Peyer's patch (tissue), 4 donors: ENCODE results near the gene CHST11. TPM values are rescaled to one million over a fixed set of nuclear protein-coding genes. Genes with fewer than 3 reads are reported as not detected.

Experiments
- DNase-seq, 3 donors: peaks; one replicate each; pipeline ENCODE4 v3.0.0-alpha.2; 2017 to 2019
- H3K27ac ChIP-seq, 4 donors: fragments of 200-600 bp; sonication (generic); one replicate each; pipeline ENCODE4 v1.5.1; 2016 to 2019
- H3K27me3 ChIP-seq, 2 donors: fragments of 200-600 bp; sonication (generic); one replicate each; pipeline ENCODE4 v1.5.1; 2019
- H3K36me3 ChIP-seq, 3 donors: fragments of 200-600 bp; sonication (generic); one replicate each; pipeline ENCODE4 v1.5.1; 2016 to 2019
- H3K4me1 ChIP-seq, 4 donors: fragments of 200-600 bp; sonication (generic); one replicate each; pipeline ENCODE4 v1.5.1; 2016 to 2019
- H3K4me3 ChIP-seq, 4 donors: fragments of 200-600 bp; sonication (generic); 1 replicate in 3 of 4; 2 replicates in 1 of 4; pipeline ENCODE4 v1.5.1; 2016 to 2019; ENCODE audit warnings: mild to moderate bottlenecking in 1 of 4
- H3K9me3 ChIP-seq, 4 donors: fragments of 200-600 bp; sonication (generic); one replicate each; pipeline ENCODE4 v1.5.1; 2016 to 2019; ENCODE audit warnings: mild to moderate bottlenecking in 1 of 4
- CTCF ChIP-seq, 6 experiments: fragments of 450-650 bp in 4 of 6; fragments of 200-600 bp in 2 of 6; sonication (generic) in 1 of 6; IDR thresholded peaks; one replicate each; pipeline ENCODE4 v1.5.1; 2017 to 2019; ENCODE audit warnings: antibody characterized with exemption in 6 of 6, mild to moderate bottlenecking in 3 of 6, moderate library complexity in 1 of 6
- POLR2A ChIP-seq, 2 donors: fragments of 450-650 bp; IDR thresholded peaks; one replicate each; pipeline ENCODE4 v1.5.1; 2017; ENCODE audit warnings: antibody characterized with exemption in 2 of 2, mild to moderate bottlenecking in 2 of 2, moderate library complexity in 2 of 2
- total RNA-seq, 4 donors: library from RNA; depleted of rRNA; stranded (reverse); fragments of >200 nt; gene quantifications; one replicate each; pipeline ENCODE4 v1.1.0, GENCODE V29; 2016

Gene CHST11
- total RNA-seq, 4 donors from 2014 or later: 9.9 to 119 (median 15.6) TPM

DNA sequence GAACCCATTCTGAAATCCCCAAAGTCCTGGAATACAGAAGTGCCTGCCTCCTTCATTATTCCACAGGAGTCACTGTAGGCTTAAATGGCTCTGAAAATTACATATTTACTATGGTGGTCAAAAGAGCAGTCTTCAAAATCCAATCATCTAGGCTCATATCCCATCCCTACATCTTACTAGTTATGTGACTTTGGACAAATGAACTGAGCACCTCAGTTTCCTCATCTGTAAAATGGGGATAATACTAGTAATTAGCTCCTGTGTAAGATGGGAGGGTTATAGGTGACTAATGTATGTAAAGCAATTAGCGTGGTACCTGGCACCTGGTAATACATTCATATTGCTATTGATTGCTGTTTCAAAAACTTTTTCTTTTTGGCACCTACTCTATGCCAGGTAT lies 243.6 kb downstream of the CHST11 start:
- no peak overlapping the region for H3K27ac ChIP-seq
- no peaks in the 10 kb centered on the region for H3K27me3 ChIP-seq
- TF ChIP-seq POLR2A (IDR thresholded peaks at IDR 0.05): no peak
- TF ChIP-seq CTCF (IDR thresholded peaks at IDR 0.05): no peak
- DNase-seq: no peak
- H3K4me1 ChIP-seq: peaks cover 0 to 6% (median 1%) of the 10 kb centered on the region in 4 donors
- no peaks in the 10 kb centered on the region for H3K9me3 ChIP-seq
- no peak overlapping the region for H3K4me3 ChIP-seq
- no peaks in the 10 kb centered on the region for H3K36me3 ChIP-seq

GRCh38 chr12:104701301-104701700 lies 244.6 kb downstream of the CHST11 start:
- Histone ChIP-seq H3K27me3 (no peaks in the 10 kb centered on the region), H3K27ac (no peak overlapping the region), H3K9me3 (no peaks in the 10 kb centered on the region), H3K4me3 (no peak overlapping the region), H3K4me1 (peaks cover 0 to 6% (median 0%) of the 10 kb centered on the region in 4 donors), H3K36me3 (no peaks in the 10 kb centered on the region)
- TF ChIP-seq CTCF (IDR thresholded peaks at IDR 0.05) (no peak), POLR2A (IDR thresholded peaks at IDR 0.05) (no peak)
- no peak for DNase-seq

DNA sequence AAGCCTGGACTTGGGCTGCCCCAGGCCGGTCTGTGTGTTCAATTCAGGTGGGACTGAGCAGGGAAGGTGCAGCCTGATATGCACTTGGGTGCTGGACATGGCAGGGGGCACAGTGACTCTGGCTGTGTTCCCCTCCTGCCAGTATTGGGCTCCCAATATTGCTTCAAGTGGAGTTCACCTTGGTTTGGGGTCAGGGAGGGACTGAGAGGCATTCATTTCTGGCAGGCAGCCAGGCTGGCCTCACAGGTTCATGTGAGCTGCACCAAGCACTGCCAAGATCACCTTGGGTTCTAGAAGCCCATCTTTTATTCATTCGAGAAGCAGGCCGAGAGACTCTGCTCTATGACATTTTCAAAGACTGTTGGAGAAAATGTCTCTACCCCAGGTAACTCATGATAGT lies 245.0 kb downstream of the CHST11 start:
- TF ChIP-seq POLR2A (IDR thresholded peaks at IDR 0.05): no peak
- TF ChIP-seq CTCF (IDR thresholded peaks at IDR 0.05): no peak
- H3K27me3 ChIP-seq: no peaks in the 10 kb centered on the region
- H3K9me3 ChIP-seq: no peaks in the 10 kb centered on the region
- no peaks in the 10 kb centered on the region for H3K36me3 ChIP-seq
- no peak overlapping the region for H3K4me3 ChIP-seq
- no peak for DNase-seq
- H3K4me1 ChIP-seq: peaks cover 0 to 6% (median 0%) of the 10 kb centered on the region in 4 donors
- no peak overlapping the region for H3K27ac ChIP-seq

GRCh38 chr12:104702565-104703139 lies 245.9 kb downstream of the CHST11 start:
- H3K36me3 ChIP-seq: no peaks in the 10 kb centered on the region
- H3K27me3 ChIP-seq: no peaks in the 10 kb centered on the region
- no peak for TF ChIP-seq CTCF (IDR thresholded peaks at IDR 0.05)
- no peak for TF ChIP-seq POLR2A (IDR thresholded peaks at IDR 0.05)
- no peak for DNase-seq
- H3K4me3 ChIP-seq: no peak overlapping the region
- H3K9me3 ChIP-seq: no peaks in the 10 kb centered on the region
- H3K4me1 ChIP-seq: peaks cover 0 to 6% (median 0%) of the 10 kb centered on the region in 4 donors
- H3K27ac ChIP-seq: no peak overlapping the region

DNA sequence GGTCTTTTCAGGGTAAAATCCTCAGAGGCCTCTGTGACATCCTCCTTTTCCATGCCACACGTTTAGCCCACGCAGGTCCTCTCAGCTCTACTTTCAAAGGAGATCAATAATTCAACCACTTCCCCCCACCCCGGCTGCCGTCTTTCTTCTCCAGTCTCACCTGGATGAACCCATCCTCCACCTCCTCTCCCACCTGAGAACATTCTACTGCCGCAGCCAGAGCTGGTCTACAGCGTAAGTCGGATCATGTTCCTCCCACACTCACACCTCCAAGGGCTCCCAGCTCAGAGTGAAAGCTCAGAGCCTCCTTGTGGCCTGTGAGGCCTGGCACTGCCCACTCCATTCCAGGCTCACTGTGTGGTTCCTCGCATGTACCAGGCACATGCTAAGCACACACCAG lies 246.6 kb downstream of the CHST11 start:
- no peak for DNase-seq
- no peak overlapping the region for H3K4me3 ChIP-seq
- H3K36me3 ChIP-seq: no peaks in the 10 kb centered on the region
- TF ChIP-seq CTCF (IDR thresholded peaks at IDR 0.05) (no peak), POLR2A (IDR thresholded peaks at IDR 0.05) (no peak)
- no peaks in the 10 kb centered on the region for H3K27me3 ChIP-seq
- peaks cover 0 to 6% (median 0%) of the 10 kb centered on the region in 4 donors for H3K4me1 ChIP-seq
- no peak overlapping the region for H3K27ac ChIP-seq
- no peaks in the 10 kb centered on the region for H3K9me3 ChIP-seq
